ENCODE results near the gene ANO7. TPM values are rescaled to one million over a fixed set of nuclear protein-coding genes. Genes with fewer than 3 reads are reported as not detected.

The ANO7 gene
- total RNA-seq, 1 donor from 2014 or later: 3.4 TPM

GRCh38 chr2:241235859-241236593 is 47.5 kb downstream of the ANO7 start:
- DNase-seq (ENCODE audit: low spot score): no peak

GRCh38 chr2:241237047-241237446 is 48.6 kb downstream of the ANO7 start:
- DNase-seq (ENCODE audit: low spot score): no peak

More at GRCh38 chr2:241235859-241236593, 47.5 kb downstream of the ANO7 start:
- intact Hi-C loops (cut with DNase I): no loop called here

GRCh38 chr2:241237949-241238371 is 49.5 kb downstream of the ANO7 start:
- no peak for DNase-seq (ENCODE audit: low spot score)

More at GRCh38 chr2:241237047-241237446, 48.6 kb downstream of the ANO7 start:
- intact Hi-C loops (cut with DNase I): no loop called here

GRCh38 chr2:241238693-241239198 is 50.3 kb downstream of the ANO7 start:
- no peak for DNase-seq (ENCODE audit: low spot score)
- intact Hi-C loops (cut with DNase I): no loop called here

More at GRCh38 chr2:241237949-241238371, 49.5 kb downstream of the ANO7 start:
- intact Hi-C loops (cut with DNase I): no loop called here

GRCh38 chr2:241239552-241240202 is 51.2 kb downstream of the ANO7 start:
- no peak for DNase-seq (ENCODE audit: low spot score)
- intact Hi-C loops (cut with DNase I): no loop called here

GRCh38 chr2:241240320-241241004 is 52.0 kb downstream of the ANO7 start:
- DNase-seq (ENCODE audit: low spot score): no peak
- intact Hi-C loops (cut with DNase I): no loop called here

GRCh38 chr2:241241669-241242068 is 53.2 kb downstream of the ANO7 start:
- DNase-seq (ENCODE audit: low spot score): no peak
- intact Hi-C loops (cut with DNase I): no loop called here

GRCh38 chr2:241242306-241242705 is 53.8 kb downstream of the ANO7 start:
- intact Hi-C loops (cut with DNase I): no loop called here
- no peak for DNase-seq (ENCODE audit: low spot score)

GRCh38 chr2:241244368-241244767 is 55.9 kb downstream of the ANO7 start:
- no peak for DNase-seq (ENCODE audit: low spot score)
- intact Hi-C loops (cut with DNase I): no loop called here

GRCh38 chr2:241248289-241248688 is 59.8 kb downstream of the ANO7 start:
- intact Hi-C loops (cut with DNase I): no loop called here

GRCh38 chr2:241248897-241249296 is 60.4 kb downstream of the ANO7 start:
- DNase-seq (ENCODE audit: low spot score): no peak
- intact Hi-C loops (cut with DNase I): no loop called here

More at GRCh38 chr2:241248289-241248688, 59.8 kb downstream of the ANO7 start:
- DNase-seq (ENCODE audit: low spot score): no peak

- intact Hi-C loops (cut with DNase I): no loop called here
- DNase-seq (ENCODE audit: low spot score): no peak
Measured at GRCh38 chr2:241249654-241250053, 61.2 kb downstream of the ANO7 start.

GRCh38 chr2:241252778-241253475 is 64.5 kb downstream of the ANO7 start:
- intact Hi-C loops (cut with DNase I): no loop called here
- no peak for DNase-seq (ENCODE audit: low spot score)

- intact Hi-C loops (cut with DNase I): no loop called here
- DNase-seq (ENCODE audit: low spot score): no peak
Measured at GRCh38 chr2:241254904-241255351, 66.5 kb downstream of the ANO7 start.

- intact Hi-C loops (cut with DNase I): no loop called here
- no peak for DNase-seq (ENCODE audit: low spot score)
Measured at GRCh38 chr2:241255542-241256167, 67.2 kb downstream of the ANO7 start.

GRCh38 chr2:241256168-241256545 is 67.7 kb downstream of the ANO7 start:
- no peak for DNase-seq (ENCODE audit: low spot score)
- intact Hi-C loops (cut with DNase I): no loop called here

GRCh38 chr2:241257419-241258032 is 69.0 kb downstream of the ANO7 start:
- no peak for DNase-seq (ENCODE audit: low spot score)
- intact Hi-C loops (cut with DNase I): no loop called here

- no peak for DNase-seq (ENCODE audit: low spot score)
- intact Hi-C loops (cut with DNase I): no loop called here
Measured at GRCh38 chr2:241258505-241259280, 70.2 kb downstream of the ANO7 start.

Measured in cardiac septum (tissue), 1 donor.